MM.1S (cell line): ENCODE results near the gene PPP1R3G.

Experiments used
- DNase-seq: peaks from one replicate; pipeline ENCODE4 v3.0.0-alpha.2; 2015
- H2AFZ ChIP-seq: fragments of 300-600 bp; sonication (generic); 2 replicates; pipeline ENCODE4 v1.6.0; 2016; ENCODE audit warnings: antibody characterized with exemption, low read length
- H3F3A ChIP-seq: fragments of 300-600 bp; sonication (generic); 2 replicates; pipeline ENCODE4 v1.6.1; 2016; ENCODE audit warnings: mild to moderate bottlenecking, antibody characterized with exemption, low read length, moderate library complexity, mixed read lengths; ENCODE audit not compliant: insufficient read depth
- H3K27ac ChIP-seq: fragments of 300-600 bp; sonication (generic); 2 replicates; pipeline ENCODE4 v1.5.1; 2016; ENCODE audit warnings: mild to moderate bottlenecking, low read length
- H3K27me3 ChIP-seq: fragments of 300-600 bp; sonication (generic); replicated peaks from 2 replicates; pipeline ENCODE4 v1.6.0; 2016; ENCODE audit warnings: low read length; ENCODE audit not compliant: insufficient read depth
- H3K36me3 ChIP-seq: fragments of 300-600 bp; sonication (generic); replicated peaks from 2 replicates; pipeline ENCODE4 v1.6.1; 2016; ENCODE audit warnings: mild to moderate bottlenecking, low read length, mixed read lengths; ENCODE audit not compliant: insufficient read depth
- H3K4me1 ChIP-seq: fragments of 300-600 bp; sonication (generic); 2 replicates; pipeline ENCODE4 v1.6.1; 2016; ENCODE audit warnings: low read length, mixed read lengths
- H3K4me2 ChIP-seq: fragments of 300-600 bp; sonication (generic); 2 replicates; pipeline ENCODE4 v1.6.0; 2016; ENCODE audit warnings: low read depth, low read length
- H3K4me3 ChIP-seq: fragments of 300-600 bp; sonication (generic); 2 replicates; pipeline ENCODE4 v1.5.1; 2016; ENCODE audit warnings: low read length, mixed read lengths
- H3K79me2 ChIP-seq: fragments of 300-600 bp; sonication (generic); 2 replicates; pipeline ENCODE4 v1.6.1; 2016; ENCODE audit warnings: mixed run types, low read length, mixed read lengths
- H3K9ac ChIP-seq: fragments of 300-600 bp; sonication (generic); 2 replicates; pipeline ENCODE4 v1.6.1; 2016; ENCODE audit warnings: low read length, mixed read lengths
- H3K9me2 ChIP-seq: fragments of 300-600 bp; sonication (generic); replicated peaks from 2 replicates; pipeline ENCODE4 v1.6.1; 2016; ENCODE audit warnings: mild to moderate bottlenecking, low read length, mixed read lengths; ENCODE audit not compliant: insufficient read depth
- H3K9me3 ChIP-seq: fragments of 300-600 bp; sonication (generic); replicated peaks from 2 replicates; pipeline ENCODE4 v1.6.1; 2016; ENCODE audit warnings: mild to moderate bottlenecking, low read length, mixed read lengths; ENCODE audit not compliant: insufficient read depth
- H4K20me1 ChIP-seq: fragments of 300-600 bp; sonication (generic); 2 replicates; pipeline ENCODE4 v1.6.1; 2016; ENCODE audit warnings: mild to moderate bottlenecking, low read length, moderate library complexity, mixed read lengths; ENCODE audit not compliant: insufficient read depth
- CTCF ChIP-seq: fragments of 300-600 bp; sonication (generic); IDR thresholded peaks from 2 replicates; pipeline ENCODE4 v1.5.1; 2016; ENCODE audit warnings: antibody characterized with exemption, low read length, mixed read lengths
- EZH2 ChIP-seq: fragments of 300-600 bp; sonication (generic); optimal IDR thresholded peaks from 2 replicates; pipeline ENCODE3; 2017; ENCODE audit warnings: low read depth, mild to moderate bottlenecking, antibody characterized with exemption, low read length, mixed read lengths
- EZH2phosphoT487 ChIP-seq: fragments of 300-600 bp; sonication (generic); IDR thresholded peaks from 2 replicates; pipeline ENCODE4 v1.6.1; 2018; ENCODE audit warnings: antibody characterized with exemption, low read length

Gene PPP1R3G

GRCh38 chr6:5107341-5107740, 22.2 kb downstream of the PPP1R3G start:
- Histone ChIP-seq H3K79me2 (no peaks in the 10 kb centered on the region), H4K20me1 (no peaks in the 10 kb centered on the region), H3K4me2 (no peak overlapping the region), H3K9ac (no peak overlapping the region), H3K27me3 (no peaks in the 10 kb centered on the region), H3K4me1 (no peaks in the 10 kb centered on the region), H3K9me3 (no peaks in the 10 kb centered on the region), H3F3A (no peaks in the 10 kb centered on the region), H3K36me3 (no peaks in the 10 kb centered on the region), H3K27ac (no peak overlapping the region), H2AFZ (no peak overlapping the region), H3K4me3 (no peak overlapping the region), H3K9me2 (no peaks in the 10 kb centered on the region)
- no peak for DNase-seq
- no peak for TF ChIP-seq EZH2phosphoT487
- no peak for TF ChIP-seq CTCF
- TF ChIP-seq EZH2 = no peak

GRCh38 chr6:5108068-5108467, 22.9 kb downstream of the PPP1R3G start:
- no peaks in the 10 kb centered on the region for H4K20me1 ChIP-seq
- H3F3A ChIP-seq = no peaks in the 10 kb centered on the region

GRCh38 chr6:5108536-5109150, 23.5 kb downstream of the PPP1R3G start:
- H4K20me1 ChIP-seq = no peaks in the 10 kb centered on the region
- H3K9me2 ChIP-seq = no peaks in the 10 kb centered on the region
- TF ChIP-seq CTCF (no peak), EZH2phosphoT487 (no peak), EZH2 (no peak)

More at GRCh38 chr6:5108068-5108467, 22.9 kb downstream of the PPP1R3G start:
- H3K27me3 ChIP-seq = no peaks in the 10 kb centered on the region
- TF ChIP-seq EZH2phosphoT487 (no peak), EZH2 (no peak), CTCF (no peak)
- no peak overlapping the region for H2AFZ ChIP-seq
- H3K9me2 ChIP-seq = no peaks in the 10 kb centered on the region
- no peak overlapping the region for H3K27ac ChIP-seq
- no peaks in the 10 kb centered on the region for H3K79me2 ChIP-seq
- no peaks in the 10 kb centered on the region for H3K9me3 ChIP-seq
- no peak overlapping the region for H3K9ac ChIP-seq
- H3K4me1 ChIP-seq = no peaks in the 10 kb centered on the region
- DNase-seq = no peak
- H3K4me2 ChIP-seq = no peak overlapping the region
- no peaks in the 10 kb centered on the region for H3K36me3 ChIP-seq
- H3K4me3 ChIP-seq = no peak overlapping the region

More at GRCh38 chr6:5108536-5109150, 23.5 kb downstream of the PPP1R3G start:
- Histone ChIP-seq H3K4me2 (no peak overlapping the region), H3K4me3 (no peak overlapping the region), H3K27me3 (no peaks in the 10 kb centered on the region), H2AFZ (no peak overlapping the region), H3K27ac (no peak overlapping the region), H3F3A (no peaks in the 10 kb centered on the region), H3K4me1 (no peaks in the 10 kb centered on the region), H3K79me2 (no peaks in the 10 kb centered on the region), H3K36me3 (no peaks in the 10 kb centered on the region), H3K9me3 (no peaks in the 10 kb centered on the region), H3K9ac (no peak overlapping the region)
- DNase-seq = no peak
